Measurements from ENCODE around the gene MPPE1.

DNA sequence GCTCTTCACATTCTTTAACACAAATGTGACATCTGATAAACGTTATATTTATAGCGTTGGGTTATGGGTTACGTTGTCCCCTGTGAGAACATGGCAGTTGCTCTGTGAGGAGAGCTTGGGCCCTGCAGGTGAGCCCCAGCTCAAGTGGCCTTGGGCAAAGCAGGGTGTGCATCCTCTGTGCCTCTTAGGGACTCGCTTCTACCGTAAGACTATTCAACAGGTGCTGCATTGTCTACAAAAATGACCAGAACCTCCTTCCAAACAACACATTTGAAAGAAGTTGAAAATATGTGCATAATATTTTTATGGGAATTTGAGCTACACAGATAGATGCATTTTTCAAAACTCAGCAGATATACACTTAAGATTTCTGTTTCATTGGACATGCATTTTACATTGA, 73.3 kb downstream of the MPPE1 start:
- TF ChIP-seq, protein P1, sequence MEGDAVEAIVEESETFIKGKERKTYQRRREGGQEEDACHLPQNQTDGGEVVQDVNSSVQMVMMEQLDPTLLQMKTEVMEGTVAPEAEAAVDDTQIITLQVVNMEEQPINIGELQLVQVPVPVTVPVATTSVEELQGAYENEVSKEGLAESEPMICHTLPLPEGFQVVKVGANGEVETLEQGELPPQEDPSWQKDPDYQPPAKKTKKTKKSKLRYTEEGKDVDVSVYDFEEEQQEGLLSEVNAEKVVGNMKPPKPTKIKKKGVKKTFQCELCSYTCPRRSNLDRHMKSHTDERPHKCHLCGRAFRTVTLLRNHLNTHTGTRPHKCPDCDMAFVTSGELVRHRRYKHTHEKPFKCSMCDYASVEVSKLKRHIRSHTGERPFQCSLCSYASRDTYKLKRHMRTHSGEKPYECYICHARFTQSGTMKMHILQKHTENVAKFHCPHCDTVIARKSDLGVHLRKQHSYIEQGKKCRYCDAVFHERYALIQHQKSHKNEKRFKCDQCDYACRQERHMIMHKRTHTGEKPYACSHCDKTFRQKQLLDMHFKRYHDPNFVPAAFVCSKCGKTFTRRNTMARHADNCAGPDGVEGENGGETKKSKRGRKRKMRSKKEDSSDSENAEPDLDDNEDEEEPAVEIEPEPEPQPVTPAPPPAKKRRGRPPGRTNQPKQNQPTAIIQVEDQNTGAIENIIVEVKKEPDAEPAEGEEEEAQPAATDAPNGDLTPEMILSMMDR (IDR thresholded peaks at IDR 0.05) = no peak
- TF ChIP-seq POLR2AphosphoS5 (IDR thresholded peaks at IDR 0.05) (no peak), POLR2A (IDR thresholded peaks at IDR 0.05; ENCODE audit: low read depth) (no peak)

Measured in esophagus muscularis mucosa (tissue), 3 donors.